A549 (cell line): ENCODE results near the gene INTS15.

Source experiments
- CHD4 ChIP-seq: fragments of 200-600 bp; sonication (generic); IDR thresholded peaks from 2 replicates; pipeline ENCODE4 v1.6.1; 2016; ENCODE audit warnings: antibody characterized with exemption, mild to moderate bottlenecking, borderline replicate concordance
- EP300 ChIP-seq, 2 experiments: fragments of >200 bp; sonication (Bioruptor Twin); formaldehyde crosslinking; IDR thresholded peaks; 2 replicates in 1 of 2; 3 replicates in 1 of 2; pipeline ENCODE4 v1.6.1; 2016 to 2017
- MYC ChIP-seq: IDR thresholded peaks from 2 replicates; pipeline ENCODE4 v1.6.1; 2012; ENCODE audit warnings: mild to moderate bottlenecking, inconsistent platforms, low read length, improper control_type of control experiment, borderline replicate concordance
- POLR2A ChIP-seq: IDR thresholded peaks from 2 replicates; pipeline ENCODE4 v1.6.1; 2012; ENCODE audit warnings: mild to moderate bottlenecking, low read length
- TF ChIP-seq, protein P1 (sequence below): fragments of >200 bp; sonication (Bioruptor Twin); formaldehyde crosslinking; IDR thresholded peaks from 3 replicates; pipeline ENCODE4 v1.5.1; 2016

GRCh38 chr7:6631605-6632004, 41.8 kb downstream of the INTS15 start:
- TF ChIP-seq, protein P1, sequence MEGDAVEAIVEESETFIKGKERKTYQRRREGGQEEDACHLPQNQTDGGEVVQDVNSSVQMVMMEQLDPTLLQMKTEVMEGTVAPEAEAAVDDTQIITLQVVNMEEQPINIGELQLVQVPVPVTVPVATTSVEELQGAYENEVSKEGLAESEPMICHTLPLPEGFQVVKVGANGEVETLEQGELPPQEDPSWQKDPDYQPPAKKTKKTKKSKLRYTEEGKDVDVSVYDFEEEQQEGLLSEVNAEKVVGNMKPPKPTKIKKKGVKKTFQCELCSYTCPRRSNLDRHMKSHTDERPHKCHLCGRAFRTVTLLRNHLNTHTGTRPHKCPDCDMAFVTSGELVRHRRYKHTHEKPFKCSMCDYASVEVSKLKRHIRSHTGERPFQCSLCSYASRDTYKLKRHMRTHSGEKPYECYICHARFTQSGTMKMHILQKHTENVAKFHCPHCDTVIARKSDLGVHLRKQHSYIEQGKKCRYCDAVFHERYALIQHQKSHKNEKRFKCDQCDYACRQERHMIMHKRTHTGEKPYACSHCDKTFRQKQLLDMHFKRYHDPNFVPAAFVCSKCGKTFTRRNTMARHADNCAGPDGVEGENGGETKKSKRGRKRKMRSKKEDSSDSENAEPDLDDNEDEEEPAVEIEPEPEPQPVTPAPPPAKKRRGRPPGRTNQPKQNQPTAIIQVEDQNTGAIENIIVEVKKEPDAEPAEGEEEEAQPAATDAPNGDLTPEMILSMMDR, result no peak
- no peak for TF ChIP-seq EP300 (IDR thresholded peaks at IDR 0.05)
- no peak for TF ChIP-seq POLR2A
- TF ChIP-seq CHD4, result no peak
- no peak for TF ChIP-seq MYC
